Endodermal cell (in vitro differentiated cells): ENCODE results near the gene NPAS1. TPM values are rescaled to one million over a fixed set of nuclear protein-coding genes. Genes with fewer than 3 reads are reported as not detected.

Experiments used
- DNase-seq: peaks from one replicate; pipeline ENCODE4 v3.0.0-alpha.2; 2017
- H3K27ac ChIP-seq: 2 replicates; pipeline ENCODE4 v1.5.1; 2013; ENCODE audit warnings: mild to moderate bottlenecking, low read depth, low read length, moderate library complexity
- H3K27me3 ChIP-seq: 2 replicates; pipeline ENCODE4 v1.6.1; 2013; ENCODE audit warnings: mild to moderate bottlenecking, low read length, moderate library complexity; ENCODE audit not compliant: insufficient read depth, control insufficient read depth, poor library complexity, severe bottlenecking
- H3K36me3 ChIP-seq: 2 replicates; pipeline ENCODE4 v1.7.0; 2013; ENCODE audit warnings: mild to moderate bottlenecking, low read length, moderate library complexity; ENCODE audit not compliant: control insufficient read depth, insufficient read depth
- H3K4me1 ChIP-seq: one replicate; pipeline ENCODE4 v1.7.0; 2013; ENCODE audit warnings: low read length; ENCODE audit not compliant: control insufficient read depth, insufficient read depth
- H3K4me3 ChIP-seq: 2 replicates; pipeline ENCODE4 v1.5.1; 2013; ENCODE audit warnings: mild to moderate bottlenecking, low read length, moderate library complexity
- H3K9ac ChIP-seq: 2 replicates; pipeline ENCODE4 v1.6.1; 2013; ENCODE audit warnings: mild to moderate bottlenecking, low read length, moderate library complexity; ENCODE audit not compliant: poor library complexity, severe bottlenecking; ENCODE audit errors: extremely low read depth
- H3K9me3 ChIP-seq: 2 replicates; pipeline ENCODE4 v1.6.1; 2013; ENCODE audit warnings: mild to moderate bottlenecking, low read length, moderate library complexity; ENCODE audit not compliant: control insufficient read depth
- H3K27ac Mint-ChIP-seq: 2 replicates; pipeline ENCODE4 v1.8.0; 2020; ENCODE audit warnings: mixed read lengths
- H3K27me3 Mint-ChIP-seq: 2 replicates; pipeline ENCODE4 v1.8.0; 2021; ENCODE audit warnings: mild to moderate bottlenecking, mixed read lengths; ENCODE audit not compliant: insufficient read depth
- H3K36me3 Mint-ChIP-seq: 2 replicates; pipeline ENCODE4 v1.8.0; 2020; ENCODE audit warnings: low read depth, mixed read lengths
- H3K4me1 Mint-ChIP-seq: 2 replicates; pipeline ENCODE4 v1.8.0; 2020; ENCODE audit warnings: mixed read lengths
- H3K4me3 Mint-ChIP-seq: 2 replicates; pipeline ENCODE4 v1.8.0; 2020; ENCODE audit warnings: mild to moderate bottlenecking, moderate library complexity, mixed read lengths
- H3K9me3 Mint-ChIP-seq: 2 replicates; pipeline ENCODE4 v1.8.0; 2020; ENCODE audit warnings: mild to moderate bottlenecking, mixed read lengths
- WGBS, 2 experiments: methylation state at CpG; one replicate each; pipeline versions ENCODE4 v1.1.5 to v1.1.7; 2013; ENCODE audit warnings: missing lambda C conversion rate in 2 of 2, mixed read lengths in 1 of 2; ENCODE audit not compliant: insufficient coverage in 1 of 2, insufficient read length in 1 of 2; 5-methylcytosine and 5-hydroxymethylcytosine counted together
- total RNA-seq, 2 donors: library from RNA; stranded (reverse); fragmentation: NEBNext Ultra II Directional in 1 of 2; extraction: Animal tissue kit (Norgen Biotek cat#: 25700) in 1 of 2; gene quantifications; 2 replicates in 1 of 2; 3 replicates in 1 of 2; pipeline ENCODE4 v1.2.1, GENCODE V29; 2021
- TF ChIP-seq, protein P1 (sequence below): fragments of 200-600 bp; sonication (generic); conservative IDR thresholded peaks from 2 replicates; pipeline ENCODE4 v1.5.0; 2021; ENCODE audit warnings: antibody characterized with exemption, mild to moderate bottlenecking

NPAS1 gene
- total RNA-seq, 2 donors from 2014 or later: 6.9 to 8.7 TPM

- Mint-ChIP-seq H3K27me3 (peaks cover 1% of the 10 kb centered on the region), H3K9me3 (no peaks in the 10 kb centered on the region), H3K4me3 (no peak overlapping the region), H3K36me3 (peaks cover 2% of the 10 kb centered on the region), H3K27ac (peak overlapping the region; percentile 44), H3K4me1 (peaks cover 57% of the 10 kb centered on the region)
- 87 to 88% methylated on average over 27 to 29 of the region's 29 CpGs for WGBS, 2 experiments
- Histone ChIP-seq H3K9ac (no peak overlapping the region), H3K4me1 (peaks cover 50% of the 10 kb centered on the region), H3K27ac (no peak overlapping the region), H3K9me3 (no peaks in the 10 kb centered on the region), H3K36me3 (no peaks in the 10 kb centered on the region), H3K27me3 (no peaks in the 10 kb centered on the region), H3K4me3 (no peak overlapping the region)
- TF ChIP-seq, protein P1, sequence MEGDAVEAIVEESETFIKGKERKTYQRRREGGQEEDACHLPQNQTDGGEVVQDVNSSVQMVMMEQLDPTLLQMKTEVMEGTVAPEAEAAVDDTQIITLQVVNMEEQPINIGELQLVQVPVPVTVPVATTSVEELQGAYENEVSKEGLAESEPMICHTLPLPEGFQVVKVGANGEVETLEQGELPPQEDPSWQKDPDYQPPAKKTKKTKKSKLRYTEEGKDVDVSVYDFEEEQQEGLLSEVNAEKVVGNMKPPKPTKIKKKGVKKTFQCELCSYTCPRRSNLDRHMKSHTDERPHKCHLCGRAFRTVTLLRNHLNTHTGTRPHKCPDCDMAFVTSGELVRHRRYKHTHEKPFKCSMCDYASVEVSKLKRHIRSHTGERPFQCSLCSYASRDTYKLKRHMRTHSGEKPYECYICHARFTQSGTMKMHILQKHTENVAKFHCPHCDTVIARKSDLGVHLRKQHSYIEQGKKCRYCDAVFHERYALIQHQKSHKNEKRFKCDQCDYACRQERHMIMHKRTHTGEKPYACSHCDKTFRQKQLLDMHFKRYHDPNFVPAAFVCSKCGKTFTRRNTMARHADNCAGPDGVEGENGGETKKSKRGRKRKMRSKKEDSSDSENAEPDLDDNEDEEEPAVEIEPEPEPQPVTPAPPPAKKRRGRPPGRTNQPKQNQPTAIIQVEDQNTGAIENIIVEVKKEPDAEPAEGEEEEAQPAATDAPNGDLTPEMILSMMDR: peak; percentile 35
- peak; percentile 75 for DNase-seq
These were observed 40.2 kb upstream of the NPAS1 start for GRCh38 chr19:46979126-46980105.

GRCh38 chr19:46980761-46981160, 38.9 kb upstream of the NPAS1 start:
- no peak for DNase-seq
- Histone ChIP-seq H3K27me3 (no peaks in the 10 kb centered on the region), H3K9ac (no peak overlapping the region), H3K4me3 (no peak overlapping the region), H3K4me1 (peaks cover 41% of the 10 kb centered on the region), H3K36me3 (no peaks in the 10 kb centered on the region), H3K9me3 (no peaks in the 10 kb centered on the region), H3K27ac (no peak overlapping the region)
- Mint-ChIP-seq H3K4me3 (no peak overlapping the region), H3K4me1 (peaks cover 60% of the 10 kb centered on the region), H3K27ac (no peak overlapping the region), H3K27me3 (peaks cover 1% of the 10 kb centered on the region), H3K36me3 (peaks cover 2% of the 10 kb centered on the region), H3K9me3 (no peaks in the 10 kb centered on the region)
- 79 to 87% methylated on average over 3 of the region's 3 CpGs for WGBS, 2 experiments
- TF ChIP-seq, protein P1: no peak

DNA sequence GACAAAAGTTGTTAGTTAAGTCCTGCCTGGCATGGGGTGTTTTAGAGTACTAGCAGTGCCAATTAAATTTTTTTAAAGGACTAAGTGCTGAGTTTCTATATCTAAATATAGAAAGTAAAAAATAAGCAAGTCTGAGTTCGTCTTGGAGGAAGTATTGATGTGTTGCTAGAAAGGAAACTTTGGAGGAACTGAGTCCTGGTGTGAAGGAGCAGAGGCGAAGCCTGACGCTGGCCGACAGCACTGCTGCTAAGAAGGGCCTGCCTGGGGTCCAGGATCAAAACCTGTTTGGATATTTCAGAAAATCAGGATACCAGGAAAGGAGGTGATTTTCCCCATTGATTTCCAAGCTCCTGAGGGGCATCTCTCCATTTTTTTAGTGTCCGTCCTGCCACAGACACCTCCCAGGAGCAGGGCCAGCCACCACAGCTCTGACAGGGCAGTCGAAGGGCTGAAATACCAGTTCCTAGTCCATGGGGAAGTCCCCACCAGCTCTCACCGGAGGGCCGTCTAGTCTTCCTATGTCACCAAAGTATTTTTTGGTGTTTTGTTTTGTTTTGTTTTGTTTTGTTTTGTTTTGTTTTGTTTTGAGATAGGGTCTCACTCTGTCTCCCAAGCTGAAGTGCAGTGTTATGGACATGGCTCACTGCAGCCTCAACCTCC, 38.2 kb upstream of the NPAS1 start:
- Mint-ChIP-seq H3K4me3 (no peak overlapping the region), H3K27ac (no peak overlapping the region), H3K36me3 (peaks cover 2% of the 10 kb centered on the region), H3K27me3 (peaks cover 1% of the 10 kb centered on the region), H3K4me1 (peaks cover 53% of the 10 kb centered on the region), H3K9me3 (no peaks in the 10 kb centered on the region)
- DNase-seq: no peak
- H3K36me3 ChIP-seq: no peaks in the 10 kb centered on the region
- H3K4me1 ChIP-seq: peaks cover 36% of the 10 kb centered on the region
- no peaks in the 10 kb centered on the region for H3K9me3 ChIP-seq
- WGBS, 2 experiments: 91 to 96% methylated on average over 6 to 8 of the region's 8 CpGs
- TF ChIP-seq, protein P1: no peak
- no peaks in the 10 kb centered on the region for H3K27me3 ChIP-seq
- no peak overlapping the region for H3K4me3 ChIP-seq
- no peak overlapping the region for H3K27ac ChIP-seq
- no peak overlapping the region for H3K9ac ChIP-seq
